ENCODE results near the gene SLC22A7. TPM values are rescaled to one million over a fixed set of nuclear protein-coding genes. Genes with fewer than 3 reads are reported as not detected.

SLC22A7 gene
- total RNA-seq, 1 experiment from 2014 or later = not detected

DNA sequence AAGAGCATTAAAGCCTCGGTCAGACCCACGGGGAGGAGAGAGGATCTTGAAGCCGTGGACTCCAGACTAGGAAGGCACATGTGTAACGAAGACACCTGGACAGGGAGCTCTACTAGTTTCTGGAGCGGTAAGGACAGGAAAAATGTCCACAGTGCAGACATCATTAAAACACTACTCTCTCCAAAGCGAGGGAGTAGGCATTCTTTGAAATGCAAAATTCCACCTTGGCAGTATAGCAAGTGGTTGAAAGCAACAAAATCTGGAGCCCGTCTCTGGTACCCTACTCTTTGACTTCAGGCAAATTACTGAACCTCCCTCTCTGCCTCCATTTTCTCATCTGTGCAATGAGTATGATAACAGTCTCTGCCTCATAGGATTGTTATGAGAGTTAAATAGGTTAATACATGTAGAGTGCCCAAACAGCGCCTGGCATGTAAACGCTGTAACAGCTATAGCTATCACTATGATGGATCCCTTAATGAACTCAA is 11.0 kb downstream of the SLC22A7 start:
- Histone ChIP-seq H3K9me3 (ENCODE audit: low read length) (no peaks in the 10 kb centered on the region), H3K27ac (ENCODE audit: low read length) (no peak overlapping the region), H2AFZ (ENCODE audit: low read length) (peak overlapping the region; percentile 99), H3K9ac (ENCODE audit: low read length) (no peak overlapping the region), H3K4me1 (ENCODE audit: insufficient read depth, low read length) (peaks cover 10% of the 10 kb centered on the region; the same call in 1 of the 2 replicates), H3K27me3 (ENCODE audit: low read length) (no peaks in the 10 kb centered on the region), H3K36me3 (ENCODE audit: low read depth, low read length) (no peaks in the 10 kb centered on the region), H3K9me2 (replicated peaks; ENCODE audit: low read length) (no peaks in the 10 kb centered on the region), H3K4me2 (ENCODE audit: low read length) (peak overlapping the region; percentile 86), H3F3A (ENCODE audit: low read length, unreplicated experiment) (no peaks in the 10 kb centered on the region), H3K4me3 (ENCODE audit: low read length) (peak overlapping the region; percentile 69), H3K79me2 (ENCODE audit: low read length) (no peaks in the 10 kb centered on the region), H4K20me1 (ENCODE audit: low read length) (no peaks in the 10 kb centered on the region)
- intact Hi-C loops (cut with micrococcal nuclease) = no loop called here
- BruUV-seq (replicated peaks) = no TSS peak
- TF ChIP-seq, protein P1, sequence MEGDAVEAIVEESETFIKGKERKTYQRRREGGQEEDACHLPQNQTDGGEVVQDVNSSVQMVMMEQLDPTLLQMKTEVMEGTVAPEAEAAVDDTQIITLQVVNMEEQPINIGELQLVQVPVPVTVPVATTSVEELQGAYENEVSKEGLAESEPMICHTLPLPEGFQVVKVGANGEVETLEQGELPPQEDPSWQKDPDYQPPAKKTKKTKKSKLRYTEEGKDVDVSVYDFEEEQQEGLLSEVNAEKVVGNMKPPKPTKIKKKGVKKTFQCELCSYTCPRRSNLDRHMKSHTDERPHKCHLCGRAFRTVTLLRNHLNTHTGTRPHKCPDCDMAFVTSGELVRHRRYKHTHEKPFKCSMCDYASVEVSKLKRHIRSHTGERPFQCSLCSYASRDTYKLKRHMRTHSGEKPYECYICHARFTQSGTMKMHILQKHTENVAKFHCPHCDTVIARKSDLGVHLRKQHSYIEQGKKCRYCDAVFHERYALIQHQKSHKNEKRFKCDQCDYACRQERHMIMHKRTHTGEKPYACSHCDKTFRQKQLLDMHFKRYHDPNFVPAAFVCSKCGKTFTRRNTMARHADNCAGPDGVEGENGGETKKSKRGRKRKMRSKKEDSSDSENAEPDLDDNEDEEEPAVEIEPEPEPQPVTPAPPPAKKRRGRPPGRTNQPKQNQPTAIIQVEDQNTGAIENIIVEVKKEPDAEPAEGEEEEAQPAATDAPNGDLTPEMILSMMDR (conservative IDR thresholded peaks at IDR 0.05; ENCODE audit: low read depth, low read length) = no peak
- TF ChIP-seq EZH2phosphoT487 (IDR thresholded peaks at IDR 0.05; ENCODE audit: borderline replicate concordance, low read length) = no peak
- no peak for TF ChIP-seq EZH2 (IDR thresholded peaks at IDR 0.05; ENCODE audit: low read length, unreplicated experiment)
- DNase-seq (no peak), ATAC-seq (no peak)
- ChIA-PET POLR2A (ENCODE audit: unreplicated experiment) (no interaction called here), CTCF (interaction anchor here (0.6 to 0.8 kb wide), 2 partner anchors 17 to 642 kb away, joined by 3 read pairs; no protein-coding TSS in a partner anchor)

DNA sequence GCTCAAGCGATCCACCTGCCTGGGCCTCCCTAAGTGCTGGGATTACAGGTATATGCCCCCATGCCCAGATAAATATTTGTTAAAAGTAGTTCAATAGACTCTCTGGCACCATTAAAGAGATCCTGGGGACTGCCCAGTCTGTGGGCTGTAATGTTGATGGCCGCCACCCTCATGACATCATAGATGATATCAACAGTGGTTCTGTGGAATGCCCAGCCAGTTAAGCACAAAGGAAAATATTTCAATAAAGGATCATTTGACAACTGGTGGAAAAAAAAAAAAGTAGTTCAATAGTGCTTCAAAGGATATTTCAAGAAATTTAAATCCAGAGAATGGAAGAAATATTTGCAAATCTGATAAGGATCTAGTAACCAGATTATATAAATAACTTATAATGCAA is 12.1 kb downstream of the SLC22A7 start:
- Histone ChIP-seq H2AFZ (ENCODE audit: low read length) (no peak overlapping the region), H3F3A (ENCODE audit: low read length, unreplicated experiment) (no peaks in the 10 kb centered on the region), H3K27me3 (ENCODE audit: low read length) (no peaks in the 10 kb centered on the region), H3K4me1 (ENCODE audit: insufficient read depth, low read length) (peaks cover 10% of the 10 kb centered on the region; the same call in 1 of the 2 replicates), H3K9me2 (replicated peaks; ENCODE audit: low read length) (no peaks in the 10 kb centered on the region), H3K27ac (ENCODE audit: low read length) (no peak overlapping the region), H3K9me3 (ENCODE audit: low read length) (no peaks in the 10 kb centered on the region), H3K36me3 (ENCODE audit: low read depth, low read length) (no peaks in the 10 kb centered on the region), H3K4me2 (ENCODE audit: low read length) (no peak overlapping the region), H3K79me2 (ENCODE audit: low read length) (no peaks in the 10 kb centered on the region), H3K9ac (ENCODE audit: low read length) (no peak overlapping the region), H3K4me3 (ENCODE audit: low read length) (no peak overlapping the region), H4K20me1 (ENCODE audit: low read length) (no peaks in the 10 kb centered on the region)
- no peak for TF ChIP-seq EZH2phosphoT487 (IDR thresholded peaks at IDR 0.05; ENCODE audit: borderline replicate concordance, low read length)
- TF ChIP-seq, protein P1 (conservative IDR thresholded peaks at IDR 0.05; ENCODE audit: low read depth, low read length) = no peak
- no peak for TF ChIP-seq EZH2 (IDR thresholded peaks at IDR 0.05; ENCODE audit: low read length, unreplicated experiment)
- no TSS peak for BruUV-seq (replicated peaks)
- DNase-seq (no peak), ATAC-seq (no peak)
- CTCF ChIA-PET = no interaction called here
- POLR2A ChIA-PET (ENCODE audit: unreplicated experiment) = no interaction called here
- intact Hi-C loops (cut with micrococcal nuclease) = no loop called here

DNA sequence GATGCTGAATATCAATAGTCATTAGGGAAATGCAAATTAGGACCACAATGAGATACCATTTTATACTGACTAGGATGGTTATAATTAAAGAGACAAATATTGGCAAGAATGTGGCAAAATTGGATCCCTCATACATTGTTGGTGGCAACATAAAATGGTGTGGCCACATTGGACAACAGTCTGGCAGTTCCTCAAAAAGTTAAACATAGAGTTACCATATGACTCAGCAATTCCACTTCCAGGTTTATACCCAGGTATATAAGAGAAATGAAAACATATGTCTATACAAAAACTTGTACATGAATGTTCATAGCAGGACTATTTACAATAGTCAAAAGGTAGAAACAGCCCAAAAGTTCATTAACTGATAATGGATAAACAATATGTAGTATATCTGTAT is 12.6 kb downstream of the SLC22A7 start:
- no peak for TF ChIP-seq EZH2phosphoT487 (IDR thresholded peaks at IDR 0.05; ENCODE audit: borderline replicate concordance, low read length)
- TF ChIP-seq, protein P1 (conservative IDR thresholded peaks at IDR 0.05; ENCODE audit: low read depth, low read length) = no peak
- no peak for TF ChIP-seq EZH2 (IDR thresholded peaks at IDR 0.05; ENCODE audit: low read length, unreplicated experiment)
- no peaks in the 10 kb centered on the region for H3K36me3 ChIP-seq (ENCODE audit: low read depth, low read length)
- intact Hi-C loops (cut with micrococcal nuclease) = no loop called here
- H3K27ac ChIP-seq (ENCODE audit: low read length) = no peak overlapping the region
- no peak overlapping the region for H3K4me3 ChIP-seq (ENCODE audit: low read length)
- H3K9me3 ChIP-seq (ENCODE audit: low read length) = no peaks in the 10 kb centered on the region
- peak; percentile 15 for DNase-seq
- H3K9me2 ChIP-seq (replicated peaks; ENCODE audit: low read length) = no peaks in the 10 kb centered on the region
- no TSS peak for BruUV-seq (replicated peaks)
- ChIA-PET POLR2A (ENCODE audit: unreplicated experiment) (no interaction called here), CTCF (no interaction called here)
- no peaks in the 10 kb centered on the region for H4K20me1 ChIP-seq (ENCODE audit: low read length)
- no peak overlapping the region for H2AFZ ChIP-seq (ENCODE audit: low read length)
- H3K9ac ChIP-seq (ENCODE audit: low read length) = no peak overlapping the region
- H3K27me3 ChIP-seq (ENCODE audit: low read length) = no peaks in the 10 kb centered on the region
- ATAC-seq = no peak
- peaks cover 10% of the 10 kb centered on the region; the same call in 1 of the 2 replicates for H3K4me1 ChIP-seq (ENCODE audit: insufficient read depth, low read length)
- H3K79me2 ChIP-seq (ENCODE audit: low read length) = no peaks in the 10 kb centered on the region
- H3K4me2 ChIP-seq (ENCODE audit: low read length) = no peak overlapping the region
- no peaks in the 10 kb centered on the region for H3F3A ChIP-seq (ENCODE audit: low read length, unreplicated experiment)
